ENCODE data around the gene GRK5. TPM values are rescaled to one million over a fixed set of nuclear protein-coding genes. Genes with fewer than 3 reads are reported as not detected.

Gene GRK5
- total and polyA plus RNA-seq, 5 donors from 2014 or later = 5.1 to 46.4 (median 14.5) TPM

DNA sequence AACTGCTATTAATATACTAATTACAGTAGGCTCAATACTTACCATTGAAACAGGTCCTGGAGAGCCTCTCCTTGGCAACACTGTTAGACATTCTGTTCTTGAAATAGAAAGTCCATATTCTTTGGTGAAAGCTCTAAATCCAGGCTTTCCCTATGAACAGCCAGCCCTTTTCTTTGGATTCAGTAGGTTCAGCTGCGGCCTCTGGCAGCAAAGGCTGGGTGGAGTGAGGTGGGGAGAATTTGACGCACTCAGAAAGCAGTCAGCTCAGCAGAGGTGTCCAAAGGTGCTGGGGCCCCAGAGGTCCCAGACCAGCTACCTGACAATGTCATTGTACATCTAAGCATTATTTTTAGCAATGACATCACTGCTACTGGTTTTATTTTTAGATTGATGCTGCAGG is 146.1 kb downstream of the GRK5 start:
- Histone ChIP-seq H3K27ac (ENCODE audit: insufficient read depth, low read length, poor library complexity, severe bottlenecking) (no peak overlapping the region), H3K4me1 (ENCODE audit: control insufficient read depth, insufficient read depth, low read length, poor library complexity, severe bottlenecking) (no peaks in the 10 kb centered on the region), H3K9me3 (ENCODE audit: control insufficient read depth in 2 of 2, low read length in 2 of 2) (peaks cover 25 to 30% of the 10 kb centered on the region in 2 experiments), H3K27me3 (ENCODE audit: control insufficient read depth, insufficient read depth, low read length) (no peaks in the 10 kb centered on the region), H3K36me3 (ENCODE audit: control insufficient read depth, insufficient read depth, low read length) (peaks cover 28% of the 10 kb centered on the region), H3K4me3 (ENCODE audit: low read depth, low read length) (no peak overlapping the region)
- Mint-ChIP-seq H3K36me3 (peaks cover 40% of the 10 kb centered on the region), H3K9me3 (peaks cover 3 to 25% (median 7%) of the 10 kb centered on the region in 7 donors), H3K4me1 (peaks cover 0 to 10% (median 5%) of the 10 kb centered on the region in 4 donors), H3K27me3 (no peaks in the 10 kb centered on the region), H3K4me3 (no peak overlapping the region), H3K27ac (no peak overlapping the region)
- no peak for DNase-seq
- no peak for ATAC-seq (ENCODE audit: low read depth in 2 of 2)

DNA sequence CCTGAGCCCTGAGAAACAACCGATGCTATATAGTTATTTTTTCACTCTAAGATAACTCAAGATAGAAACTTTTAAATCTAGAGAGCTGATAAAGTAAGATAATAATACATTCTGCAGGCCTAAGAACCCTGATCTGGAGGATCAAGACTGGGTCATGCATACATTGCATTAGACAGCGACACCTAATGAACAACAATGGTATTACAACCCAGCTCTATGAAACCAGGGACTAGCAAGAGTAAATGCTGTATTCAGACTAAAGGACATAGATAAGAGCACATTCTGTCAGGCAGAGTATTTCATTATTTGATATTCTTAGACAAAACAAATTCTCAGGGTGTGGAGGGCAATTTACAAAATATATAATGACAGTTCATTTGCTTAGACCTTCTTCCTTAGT is 148.6 kb downstream of the GRK5 start:
- DNase-seq (peak in 1 of 3 donors; percentile 18), ATAC-seq (ENCODE audit: low read depth in 2 of 2) (no peak)
- Mint-ChIP-seq H3K9me3 (peaks cover 3 to 21% (median 5%) of the 10 kb centered on the region in 7 donors), H3K4me3 (no peak overlapping the region), H3K27ac (no peak overlapping the region), H3K27me3 (no peaks in the 10 kb centered on the region), H3K4me1 (peaks cover 6 to 23% (median 10%) of the 10 kb centered on the region in 4 donors), H3K36me3 (peaks cover 31% of the 10 kb centered on the region)
- peaks cover 19 to 25% of the 10 kb centered on the region in 2 experiments for H3K9me3 ChIP-seq (ENCODE audit: control insufficient read depth in 2 of 2, low read length in 2 of 2)
- H3K27me3 ChIP-seq (ENCODE audit: control insufficient read depth, insufficient read depth, low read length) = no peaks in the 10 kb centered on the region
- no peaks in the 10 kb centered on the region for H3K4me1 ChIP-seq (ENCODE audit: control insufficient read depth, insufficient read depth, low read length, poor library complexity, severe bottlenecking)
- no peak overlapping the region for H3K4me3 ChIP-seq (ENCODE audit: low read depth, low read length)
- no peak overlapping the region for H3K27ac ChIP-seq (ENCODE audit: insufficient read depth, low read length, poor library complexity, severe bottlenecking)
- H3K36me3 ChIP-seq (ENCODE audit: control insufficient read depth, insufficient read depth, low read length) = peaks cover 11% of the 10 kb centered on the region

DNA sequence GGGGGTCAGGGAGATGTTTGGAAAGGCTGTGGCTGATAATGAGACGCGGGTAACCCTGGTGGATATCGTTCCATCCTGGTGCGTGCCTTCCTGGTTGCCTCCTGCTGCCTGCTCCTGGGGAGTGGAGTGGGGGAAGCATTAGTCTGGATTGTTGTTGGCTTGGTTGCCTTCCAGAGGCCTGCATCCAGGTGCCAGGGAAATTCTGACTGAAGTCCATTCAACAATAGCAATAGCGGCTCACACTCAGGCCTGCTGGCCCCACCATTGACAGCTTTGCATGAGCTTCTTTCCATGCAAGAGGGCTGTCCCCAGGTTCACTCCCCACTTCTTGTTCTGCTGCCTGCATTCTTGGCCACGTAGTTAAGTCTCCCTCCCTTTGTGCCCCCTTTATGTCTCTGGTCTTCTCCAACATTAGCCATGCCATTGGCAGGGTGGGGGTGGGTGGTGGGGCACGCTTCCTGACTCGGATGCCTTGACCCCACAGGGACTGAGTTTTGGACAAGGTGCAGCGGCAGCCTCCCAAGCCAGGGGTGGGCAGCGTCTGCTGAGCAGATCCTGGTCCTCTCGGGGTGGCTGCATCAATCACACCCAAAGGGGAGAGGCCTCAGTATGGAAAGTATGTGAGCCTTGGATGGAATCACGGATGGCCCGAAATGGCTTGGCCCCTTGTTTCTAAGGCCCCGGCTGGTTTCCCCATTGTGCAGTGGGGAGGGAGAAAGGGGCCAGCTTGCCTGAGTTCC is 150.2 kb downstream of the GRK5 start:
- no peaks in the 10 kb centered on the region for H3K27me3 ChIP-seq (ENCODE audit: control insufficient read depth, insufficient read depth, low read length)
- DNase-seq (no peak), ATAC-seq (ENCODE audit: low read depth in 2 of 2) (no peak)
- peaks cover 6 to 26% (median 13%) of the 10 kb centered on the region in 4 donors for H3K4me1 Mint-ChIP-seq
- no peak overlapping the region for H3K4me3 ChIP-seq (ENCODE audit: low read depth, low read length)
- H3K4me3 Mint-ChIP-seq = no peak overlapping the region
- peaks cover 10 to 12% of the 10 kb centered on the region in 2 experiments for H3K9me3 ChIP-seq (ENCODE audit: control insufficient read depth in 2 of 2, low read length in 2 of 2)
- H3K27ac ChIP-seq (ENCODE audit: insufficient read depth, low read length, poor library complexity, severe bottlenecking) = no peak overlapping the region
- peaks cover 25% of the 10 kb centered on the region for H3K36me3 Mint-ChIP-seq
- H3K36me3 ChIP-seq (ENCODE audit: control insufficient read depth, insufficient read depth, low read length) = peaks cover 5% of the 10 kb centered on the region
- H3K9me3 Mint-ChIP-seq = peaks cover 2 to 12% (median 5%) of the 10 kb centered on the region in 7 donors
- H3K27ac Mint-ChIP-seq = no peak overlapping the region
- H3K4me1 ChIP-seq (ENCODE audit: control insufficient read depth, insufficient read depth, low read length, poor library complexity, severe bottlenecking) = no peaks in the 10 kb centered on the region
- H3K27me3 Mint-ChIP-seq = no peaks in the 10 kb centered on the region

DNA sequence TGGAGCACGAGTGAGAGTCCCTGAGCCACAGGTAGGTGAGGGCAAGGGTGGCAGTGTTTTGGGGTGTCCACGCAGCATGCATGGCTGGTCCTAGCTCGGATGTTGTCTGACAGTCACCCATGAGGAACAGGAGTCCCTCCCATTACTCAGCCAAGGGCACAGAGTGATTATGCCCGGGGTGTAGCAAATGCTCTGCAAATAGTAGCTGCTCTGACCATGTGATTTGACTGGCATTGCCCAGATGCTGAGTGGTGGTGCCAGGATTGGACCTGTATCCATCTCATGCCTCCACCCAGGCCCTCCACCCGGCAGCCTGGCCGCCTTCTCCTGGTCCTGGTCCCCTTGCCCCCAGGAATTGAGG is 150.8 kb downstream of the GRK5 start:
- Mint-ChIP-seq H3K9me3 (peaks cover 2 to 12% (median 5%) of the 10 kb centered on the region in 7 donors), H3K36me3 (peaks cover 21% of the 10 kb centered on the region), H3K27me3 (no peaks in the 10 kb centered on the region), H3K4me3 (no peak overlapping the region), H3K4me1 (peaks cover 6 to 26% (median 13%) of the 10 kb centered on the region in 4 donors), H3K27ac (peak overlapping the region in 1 of 3 donors; percentile 38)
- ATAC-seq (ENCODE audit: low read depth in 2 of 2) (no peak), DNase-seq (no peak)
- no peaks in the 10 kb centered on the region for H3K4me1 ChIP-seq (ENCODE audit: control insufficient read depth, insufficient read depth, low read length, poor library complexity, severe bottlenecking)
- no peaks in the 10 kb centered on the region for H3K27me3 ChIP-seq (ENCODE audit: control insufficient read depth, insufficient read depth, low read length)
- H3K9me3 ChIP-seq (ENCODE audit: control insufficient read depth in 2 of 2, low read length in 2 of 2) = peaks cover 10 to 12% of the 10 kb centered on the region in 2 experiments
- peaks cover 6% of the 10 kb centered on the region for H3K36me3 ChIP-seq (ENCODE audit: control insufficient read depth, insufficient read depth, low read length)
- no peak overlapping the region for H3K27ac ChIP-seq (ENCODE audit: insufficient read depth, low read length, poor library complexity, severe bottlenecking)
- no peak overlapping the region for H3K4me3 ChIP-seq (ENCODE audit: low read depth, low read length)

DNA sequence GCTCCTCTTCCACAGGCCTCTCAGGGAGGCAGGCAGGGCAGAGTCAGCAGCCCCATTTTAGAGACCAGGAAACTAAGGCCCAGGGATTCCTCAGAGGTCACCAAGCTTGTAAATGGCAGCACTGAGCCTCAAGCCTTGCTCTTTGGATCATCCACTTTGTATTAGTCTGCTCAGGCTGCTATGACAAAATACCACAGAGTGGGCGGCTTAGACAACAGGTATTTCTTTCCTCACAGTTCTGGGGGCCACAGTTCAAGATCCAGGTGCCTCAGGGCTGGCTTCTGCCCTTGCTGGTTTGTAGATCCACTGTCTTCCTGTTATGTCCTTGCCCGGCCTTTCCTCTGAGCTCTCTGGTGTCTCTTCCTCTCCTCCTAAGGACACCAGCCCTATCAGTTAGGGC is 151.2 kb downstream of the GRK5 start:
- peaks cover 10% of the 10 kb centered on the region for H3K36me3 ChIP-seq (ENCODE audit: control insufficient read depth, insufficient read depth, low read length)
- peaks cover 10 to 12% of the 10 kb centered on the region in 2 experiments for H3K9me3 ChIP-seq (ENCODE audit: control insufficient read depth in 2 of 2, low read length in 2 of 2)
- peaks cover 2 to 12% (median 5%) of the 10 kb centered on the region in 7 donors for H3K9me3 Mint-ChIP-seq
- H3K27ac Mint-ChIP-seq = peak overlapping the region in 1 of 3 donors; percentile 38
- DNase-seq = no peak
- H3K27me3 Mint-ChIP-seq = no peaks in the 10 kb centered on the region
- H3K27me3 ChIP-seq (ENCODE audit: control insufficient read depth, insufficient read depth, low read length) = no peaks in the 10 kb centered on the region
- peaks cover 20% of the 10 kb centered on the region for H3K36me3 Mint-ChIP-seq
- ATAC-seq (ENCODE audit: low read depth in 2 of 2) = no peak
- no peaks in the 10 kb centered on the region for H3K4me1 ChIP-seq (ENCODE audit: control insufficient read depth, insufficient read depth, low read length, poor library complexity, severe bottlenecking)
- H3K4me3 ChIP-seq (ENCODE audit: low read depth, low read length) = no peak overlapping the region
- peaks cover 6 to 26% (median 15%) of the 10 kb centered on the region in 4 donors for H3K4me1 Mint-ChIP-seq
- no peak overlapping the region for H3K27ac ChIP-seq (ENCODE audit: insufficient read depth, low read length, poor library complexity, severe bottlenecking)
- no peak overlapping the region for H3K4me3 Mint-ChIP-seq

DNA sequence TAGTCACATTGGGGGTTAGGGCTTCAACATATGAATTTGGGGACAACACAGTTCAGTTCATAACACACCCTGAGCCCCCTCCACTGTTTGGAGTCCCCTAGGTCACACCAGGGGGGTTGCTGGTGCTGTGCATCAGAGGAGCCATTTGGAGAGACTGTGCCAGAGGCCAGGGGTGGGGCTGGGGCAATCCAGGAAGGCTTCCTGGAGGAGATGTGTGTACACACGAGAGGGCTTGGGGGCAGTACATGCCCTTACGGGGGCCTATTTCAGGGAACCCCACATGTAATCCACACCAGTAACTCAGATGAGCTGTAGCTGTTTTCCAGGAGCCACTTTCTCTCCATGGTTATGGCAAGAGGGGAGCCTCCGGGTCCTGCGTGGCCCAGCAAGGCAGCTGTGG is 151.7 kb downstream of the GRK5 start:
- Histone ChIP-seq H3K4me3 (ENCODE audit: low read depth, low read length) (no peak overlapping the region), H3K27ac (ENCODE audit: insufficient read depth, low read length, poor library complexity, severe bottlenecking) (no peak overlapping the region), H3K36me3 (ENCODE audit: control insufficient read depth, insufficient read depth, low read length) (peaks cover 11% of the 10 kb centered on the region), H3K4me1 (ENCODE audit: control insufficient read depth, insufficient read depth, low read length, poor library complexity, severe bottlenecking) (no peaks in the 10 kb centered on the region), H3K9me3 (ENCODE audit: control insufficient read depth in 2 of 2, low read length in 2 of 2) (peaks cover 10 to 12% of the 10 kb centered on the region in 2 experiments), H3K27me3 (ENCODE audit: control insufficient read depth, insufficient read depth, low read length) (no peaks in the 10 kb centered on the region)
- DNase-seq (no peak), ATAC-seq (ENCODE audit: low read depth in 2 of 2) (no peak)
- H3K27ac Mint-ChIP-seq = peak overlapping the region in 1 of 3 donors; percentile 38
- H3K9me3 Mint-ChIP-seq = peaks cover 2 to 12% (median 5%) of the 10 kb centered on the region in 7 donors
- no peak overlapping the region for H3K4me3 Mint-ChIP-seq
- peaks cover 23% of the 10 kb centered on the region for H3K36me3 Mint-ChIP-seq
- peaks cover 6 to 26% (median 16%) of the 10 kb centered on the region in 4 donors for H3K4me1 Mint-ChIP-seq
- no peaks in the 10 kb centered on the region for H3K27me3 Mint-ChIP-seq

DNA sequence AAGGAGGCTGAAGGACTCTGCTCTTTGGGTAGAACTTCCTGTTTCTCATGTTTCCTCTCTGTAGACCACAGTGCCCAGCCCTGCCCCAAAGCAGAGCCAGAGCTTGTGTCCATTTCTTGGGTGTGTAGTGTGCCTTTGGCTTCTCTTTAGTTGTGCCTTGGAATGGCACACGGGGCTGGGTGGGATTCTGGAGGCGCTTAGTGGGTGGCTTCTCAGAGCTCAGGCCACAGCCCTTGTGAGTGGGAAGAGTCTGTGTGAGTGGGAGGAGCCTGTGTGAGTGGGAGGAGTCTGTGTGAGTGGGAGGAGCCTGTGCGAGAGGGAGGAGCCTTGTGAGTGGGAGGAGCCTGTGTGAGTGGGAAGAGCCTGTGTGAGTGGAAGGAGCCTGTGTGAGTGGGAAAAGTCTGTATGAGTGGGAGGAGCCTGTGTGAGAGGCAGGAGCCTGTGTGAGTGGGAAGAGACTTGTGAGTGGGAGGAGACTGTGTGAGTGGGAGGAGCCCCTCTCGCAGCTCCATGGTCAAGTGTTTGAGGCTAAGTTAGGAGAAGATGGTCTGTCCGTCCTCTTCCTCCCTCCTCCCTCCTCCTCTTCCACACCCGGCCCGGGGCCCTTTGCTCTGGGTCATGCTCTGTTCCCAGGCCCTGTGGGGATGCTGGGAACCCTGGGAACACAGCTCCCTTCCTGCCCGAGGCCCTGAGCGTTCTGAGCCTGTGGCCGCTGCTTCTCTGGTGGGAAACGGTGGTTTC is 153.0 kb downstream of the GRK5 start:
- Mint-ChIP-seq H3K4me3 (no peak overlapping the region), H3K9me3 (peaks cover 2 to 12% (median 5%) of the 10 kb centered on the region in 7 donors), H3K36me3 (peaks cover 23% of the 10 kb centered on the region), H3K27me3 (no peaks in the 10 kb centered on the region), H3K27ac (peak overlapping the region in 1 of 3 donors; percentile 72), H3K4me1 (peaks cover 6 to 27% (median 19%) of the 10 kb centered on the region in 4 donors)
- H3K36me3 ChIP-seq (ENCODE audit: control insufficient read depth, insufficient read depth, low read length) = peaks cover 17% of the 10 kb centered on the region
- DNase-seq = peak in 2 of 3 donors; percentile 6 to 29
- H3K4me3 ChIP-seq (ENCODE audit: low read depth, low read length) = no peak overlapping the region
- H3K4me1 ChIP-seq (ENCODE audit: control insufficient read depth, insufficient read depth, low read length, poor library complexity, severe bottlenecking) = no peaks in the 10 kb centered on the region
- no peaks in the 10 kb centered on the region for H3K27me3 ChIP-seq (ENCODE audit: control insufficient read depth, insufficient read depth, low read length)
- no peak overlapping the region for H3K27ac ChIP-seq (ENCODE audit: insufficient read depth, low read length, poor library complexity, severe bottlenecking)
- no peak for ATAC-seq (ENCODE audit: low read depth in 2 of 2)
- H3K9me3 ChIP-seq (ENCODE audit: control insufficient read depth in 2 of 2, low read length in 2 of 2) = peaks cover 10 to 11% of the 10 kb centered on the region in 2 experiments

Data from CD4-positive, CD25-positive, alpha-beta regulatory T cell (primary cell).